GM12872 (cell line): Measurements from ENCODE around the gene OPCML.
A peak's percentile ranks its signal among the peaks of the same experiment; 100 is the strongest.

ENCODE experiments used
- CTCF ChIP-seq: IDR thresholded peaks from 3 replicates; pipeline ENCODE4 v1.5.1; 2011; ENCODE audit warnings: low read depth, mild to moderate bottlenecking, low read length, moderate library complexity; ENCODE audit not compliant: insufficient read depth

OPCML gene

GRCh38 chr11:132944569-132944944 lies 587.7 kb downstream of the OPCML start:
- no peak for TF ChIP-seq CTCF

- TF ChIP-seq CTCF, result no peak
Observed at GRCh38 chr11:132943706-132944568, 588.4 kb downstream of the OPCML start.

- TF ChIP-seq CTCF, result no peak
Observed at GRCh38 chr11:132943357-132943705, 589.0 kb downstream of the OPCML start.

- TF ChIP-seq CTCF, result no peak
Observed at GRCh38 chr11:132942611-132943356, 589.5 kb downstream of the OPCML start.

- TF ChIP-seq CTCF, result no peak
Observed at GRCh38 chr11:132941761-132942160, 590.5 kb downstream of the OPCML start.

GRCh38 chr11:132941024-132941646 lies 591.2 kb downstream of the OPCML start:
- TF ChIP-seq CTCF, result peak; percentile 82

GRCh38 chr11:132937016-132937415 lies 595.3 kb downstream of the OPCML start:
- no peak for TF ChIP-seq CTCF
